ENCODE measurements around the gene CCNY.
"Not testable (repeated sequence)": the region's sequence is repeated elsewhere in the genome, so short reads cannot be mapped to it uniquely, and the experiment has no call there.

Gene CCNY

DNA sequence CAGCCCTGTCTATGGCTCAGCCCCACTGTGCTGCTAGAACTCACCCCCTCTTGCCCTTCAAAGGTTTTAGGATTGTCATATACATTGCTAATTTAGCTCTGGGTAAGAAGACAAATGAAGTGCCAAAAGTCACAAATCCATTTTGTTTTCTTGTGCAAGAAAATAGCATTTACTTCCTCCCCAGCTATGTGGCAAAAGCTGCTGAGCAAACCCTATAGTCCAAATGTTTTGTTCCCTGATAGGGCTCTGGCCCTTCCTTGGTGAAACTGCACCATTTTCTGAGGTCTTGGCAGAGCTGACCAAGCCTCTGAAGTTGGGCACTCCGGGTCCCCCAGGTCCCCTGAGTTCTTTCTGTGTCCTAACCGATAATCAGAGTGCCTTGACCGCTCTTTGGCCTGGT is 184.7 kb downstream of the CCNY start:
- DNase-seq (ENCODE audit: low spot score), result no peak

DNA sequence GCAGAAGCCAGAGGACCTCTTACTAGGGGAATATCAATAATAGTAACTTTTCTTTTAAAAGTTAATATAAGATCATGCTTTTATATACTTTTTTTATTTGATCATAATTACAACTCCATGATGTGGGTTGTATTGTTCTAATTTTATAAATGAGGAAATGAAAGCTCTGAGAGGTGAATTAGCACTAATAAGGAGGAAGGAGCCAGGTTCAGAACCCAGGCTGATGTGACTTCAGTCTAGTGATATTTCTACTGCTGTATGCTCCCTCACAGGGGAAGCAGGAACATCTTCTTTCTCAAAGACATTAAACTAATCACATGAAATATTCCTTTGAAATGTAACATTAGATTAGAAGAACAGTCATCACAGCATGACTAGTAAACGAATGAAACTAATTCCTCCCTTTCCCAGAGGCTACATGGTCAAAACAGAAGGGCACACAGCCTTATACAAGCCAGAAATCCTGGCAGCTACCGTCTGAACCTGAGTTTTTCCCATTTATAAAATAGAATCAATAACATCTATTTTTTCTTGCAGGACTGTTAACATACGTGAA is 187.4 kb downstream of the CCNY start:
- no peak for DNase-seq (ENCODE audit: low spot score)

DNA sequence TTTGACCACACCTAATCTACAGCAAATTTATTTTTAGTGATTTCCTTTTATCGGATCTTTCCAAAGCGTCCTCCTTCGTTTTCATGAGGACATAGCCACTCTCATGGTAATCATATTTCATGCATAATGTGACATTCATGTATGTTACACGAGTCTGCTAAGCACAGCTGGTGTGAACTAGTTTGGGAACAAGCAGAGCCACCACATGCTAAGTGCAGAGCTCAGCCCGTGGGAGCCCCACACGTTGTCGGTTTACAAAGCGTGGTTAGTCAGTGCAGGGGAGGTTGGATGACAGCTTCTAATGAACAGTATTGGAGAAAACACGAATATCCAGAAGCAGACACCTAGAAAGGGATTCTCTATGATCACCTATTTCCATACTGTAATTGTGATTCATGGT is 190.4 kb downstream of the CCNY start:
- DNase-seq (ENCODE audit: low spot score), result no peak

DNA sequence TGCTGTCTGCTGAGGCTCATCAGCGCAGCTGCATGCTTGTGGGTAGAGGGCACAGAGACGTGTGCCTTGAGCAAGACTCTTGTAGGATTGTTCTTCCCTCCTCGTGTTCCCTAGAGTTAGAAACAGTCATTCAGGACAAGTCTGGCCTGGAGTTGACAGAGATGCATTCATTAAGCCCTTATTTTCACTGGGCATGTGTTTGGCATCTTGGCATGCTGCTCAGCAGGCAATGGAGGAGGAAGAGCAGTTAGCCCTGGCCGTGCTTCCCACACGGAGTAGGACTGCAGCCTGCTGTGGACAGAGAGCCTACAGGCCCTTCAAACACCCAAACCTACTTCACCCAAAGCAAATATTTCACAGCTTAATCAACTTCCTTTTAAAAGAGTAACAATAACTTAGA is 195.8 kb downstream of the CCNY start:
- DNase-seq (ENCODE audit: low spot score), result no peak

DNA sequence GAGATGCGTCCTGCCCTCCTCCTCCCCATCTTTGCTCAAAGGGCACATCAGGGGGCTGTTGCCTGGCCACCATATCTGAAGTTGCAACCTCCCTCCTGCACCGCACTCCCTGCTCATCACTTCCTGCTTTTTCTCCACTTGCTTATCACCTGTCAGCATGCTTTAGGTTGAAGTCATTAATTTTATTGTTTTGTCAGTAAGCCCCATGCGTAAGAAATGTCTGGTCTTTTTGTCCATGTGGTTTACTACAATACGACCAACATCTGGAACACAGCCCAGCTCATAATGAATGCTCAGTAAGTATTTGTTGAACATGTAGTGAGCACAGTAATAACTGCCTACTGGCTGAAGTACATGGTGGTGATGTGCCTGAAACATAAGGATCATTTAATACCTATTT is 197.3 kb downstream of the CCNY start:
- no peak for DNase-seq (ENCODE audit: low spot score)

DNA sequence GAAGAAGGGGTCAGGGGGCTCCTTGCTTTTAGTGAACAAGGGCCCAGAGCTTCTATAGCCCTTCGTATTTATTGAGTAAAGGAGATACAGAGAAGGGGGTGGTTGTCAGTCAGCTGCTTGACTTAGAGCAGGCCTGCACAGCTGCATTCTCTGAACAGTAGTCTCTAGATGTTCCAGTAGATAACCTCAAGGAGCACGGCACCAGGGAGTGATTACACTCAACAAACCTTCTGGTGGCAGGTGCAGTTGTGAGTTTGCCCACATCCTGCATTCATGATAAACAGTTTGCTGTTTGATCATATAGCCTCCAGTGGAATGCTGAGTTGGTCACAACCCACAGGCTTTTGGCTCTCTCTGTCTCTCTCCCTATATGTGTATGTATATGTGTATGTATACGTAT is 198.8 kb downstream of the CCNY start:
- DNase-seq (ENCODE audit: low spot score), result no peak

DNA sequence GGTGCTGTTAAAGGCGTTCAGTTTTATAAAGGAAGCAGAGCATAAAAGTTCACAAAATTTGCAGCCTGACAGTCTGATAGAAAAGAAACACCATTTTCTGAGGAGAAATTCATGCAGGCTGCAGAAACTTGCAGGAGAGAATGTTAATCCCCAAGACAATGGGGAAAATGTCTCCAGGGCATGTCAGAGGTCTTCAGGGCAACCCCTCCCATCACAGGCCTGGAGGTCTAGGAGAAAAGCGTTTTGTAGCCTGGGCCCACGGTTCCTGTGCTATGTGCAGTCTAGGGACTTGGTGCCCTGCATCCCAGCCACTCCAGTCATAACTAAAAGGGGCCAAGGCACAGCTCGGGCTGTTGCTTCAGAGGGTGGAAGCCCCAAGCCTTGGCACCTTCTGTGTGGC is 200.5 kb downstream of the CCNY start:
- DNase-seq (ENCODE audit: low spot score), result no peak

DNA sequence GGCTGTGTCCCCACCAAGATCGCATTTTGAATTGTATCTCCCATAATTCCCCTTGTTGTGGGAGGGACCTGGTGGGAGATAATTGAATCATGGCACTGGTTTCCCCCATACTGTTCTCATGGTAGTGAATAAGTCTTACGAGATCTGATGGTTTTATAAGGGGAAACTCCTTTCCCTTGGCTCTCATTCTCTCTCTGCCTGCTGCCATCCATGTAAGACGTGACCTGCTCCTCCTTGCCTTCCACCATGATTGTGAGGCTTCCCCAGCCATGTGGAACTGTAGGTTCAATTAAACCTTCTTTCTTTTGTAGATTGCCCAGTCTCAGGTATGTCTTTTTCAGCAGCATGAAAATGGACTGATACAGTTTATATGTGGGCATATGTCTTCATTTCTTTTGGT is 201.6 kb downstream of the CCNY start:
- DNase-seq (ENCODE audit: low spot score), result not testable (repeated sequence)

DNA sequence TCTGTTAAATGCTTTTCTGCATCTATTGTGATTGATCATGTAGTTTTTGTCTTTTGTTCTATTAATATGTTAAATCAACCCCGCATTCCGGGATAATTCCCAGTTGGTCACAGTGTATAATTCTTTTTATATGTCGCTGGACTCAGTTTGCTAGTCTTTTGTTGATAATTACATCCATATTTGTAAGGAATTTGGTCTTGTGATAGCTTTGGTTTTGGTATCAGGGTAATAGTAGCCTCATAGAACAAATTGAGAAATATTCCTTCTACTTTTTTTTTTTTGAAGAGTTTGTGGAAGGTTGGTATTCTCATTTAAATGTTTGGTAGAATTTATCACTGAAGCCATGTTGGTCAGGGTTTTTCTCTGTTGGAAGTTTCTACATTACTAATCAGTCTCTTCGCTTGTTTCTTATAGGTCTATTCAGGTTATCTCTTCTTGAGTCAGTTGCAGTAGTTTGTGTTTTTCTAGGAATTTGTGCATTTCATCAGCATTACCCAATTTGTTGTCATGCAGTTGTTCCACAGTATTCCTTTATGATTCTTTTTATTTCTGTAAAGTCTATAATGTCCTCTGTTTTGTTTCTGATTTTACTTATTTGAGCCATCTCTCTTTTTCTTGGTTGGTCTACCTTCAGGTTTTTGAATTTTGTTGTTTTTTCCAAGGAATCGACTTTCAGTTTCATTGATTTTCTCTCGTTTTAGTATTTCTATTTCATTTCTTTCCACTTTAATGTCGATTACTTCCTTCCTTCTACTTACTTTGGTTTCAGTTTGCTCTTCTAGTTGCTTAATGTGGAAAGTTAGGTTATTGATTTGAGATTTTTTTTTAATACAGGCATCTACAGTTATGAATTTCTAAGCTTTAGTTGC is 204.2 kb downstream of the CCNY start:
- no peak for DNase-seq (ENCODE audit: low spot score)

DNA sequence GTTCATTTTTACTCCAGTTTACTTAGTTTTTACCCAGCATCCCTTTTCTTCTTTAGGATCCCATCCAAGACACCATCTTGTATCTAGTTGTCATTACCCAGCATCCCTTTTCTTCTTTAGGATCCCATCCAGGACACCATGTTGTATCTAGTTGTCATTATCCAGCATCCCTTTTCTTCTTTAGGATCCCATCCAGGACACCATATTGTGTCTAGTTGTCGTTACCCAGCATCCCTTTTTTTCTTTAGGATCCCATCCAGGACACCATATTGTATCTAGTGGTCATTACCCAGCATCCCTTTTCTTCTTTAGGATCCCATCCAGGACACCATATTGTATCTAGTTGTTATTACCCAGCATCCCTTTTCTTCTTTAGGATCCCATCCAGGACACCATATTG is 205.4 kb downstream of the CCNY start:
- DNase-seq (ENCODE audit: low spot score), result no peak

DNA sequence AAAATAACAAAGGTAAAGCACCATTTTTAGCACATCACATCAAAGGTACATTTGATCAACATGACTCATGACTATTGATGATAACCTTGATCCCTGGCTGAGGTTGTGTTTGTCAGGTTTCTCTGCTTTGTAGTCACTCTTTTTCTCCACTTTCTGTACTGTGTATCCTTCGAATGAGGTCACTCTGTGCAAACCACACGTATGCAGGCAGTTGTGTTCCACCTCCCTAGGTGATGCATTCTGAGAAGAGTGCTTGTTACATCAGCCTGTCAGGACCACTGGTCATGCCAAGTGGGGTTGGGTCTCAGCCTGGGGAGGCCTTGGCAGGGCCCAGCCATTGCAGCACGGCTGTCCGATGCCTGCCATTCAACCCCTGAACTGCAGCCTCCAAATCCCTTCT is 206.0 kb downstream of the CCNY start:
- DNase-seq (ENCODE audit: low spot score), result no peak

DNA sequence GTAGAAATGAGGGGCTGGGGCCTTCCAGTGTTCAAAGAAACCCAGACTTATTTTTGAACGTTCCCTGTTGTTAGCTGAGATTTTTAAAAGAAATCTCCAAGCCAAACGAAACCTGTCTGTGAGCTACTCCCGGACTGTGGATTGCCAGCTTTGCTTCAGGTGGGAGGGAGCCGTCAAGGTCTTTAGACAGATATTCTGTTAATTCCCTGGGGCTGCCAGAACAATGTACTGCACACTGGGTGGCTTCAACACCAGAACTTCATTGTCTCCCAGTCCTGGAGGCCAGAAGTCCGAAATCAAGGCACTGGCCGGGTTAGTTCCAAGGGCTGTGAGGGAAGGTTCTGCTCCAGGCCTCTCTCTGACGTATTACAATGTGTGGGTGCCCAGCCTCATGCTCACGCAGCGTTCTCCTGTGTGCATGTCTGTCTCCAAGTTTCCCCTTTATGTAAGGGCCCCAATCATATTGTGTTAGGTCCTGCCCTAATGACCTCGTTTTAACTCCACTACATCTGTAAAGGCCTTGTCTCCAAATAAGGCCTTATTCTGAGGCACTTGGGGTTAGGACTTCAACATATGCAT is 208.9 kb downstream of the CCNY start:
- no peak for DNase-seq (ENCODE audit: low spot score)

DNA sequence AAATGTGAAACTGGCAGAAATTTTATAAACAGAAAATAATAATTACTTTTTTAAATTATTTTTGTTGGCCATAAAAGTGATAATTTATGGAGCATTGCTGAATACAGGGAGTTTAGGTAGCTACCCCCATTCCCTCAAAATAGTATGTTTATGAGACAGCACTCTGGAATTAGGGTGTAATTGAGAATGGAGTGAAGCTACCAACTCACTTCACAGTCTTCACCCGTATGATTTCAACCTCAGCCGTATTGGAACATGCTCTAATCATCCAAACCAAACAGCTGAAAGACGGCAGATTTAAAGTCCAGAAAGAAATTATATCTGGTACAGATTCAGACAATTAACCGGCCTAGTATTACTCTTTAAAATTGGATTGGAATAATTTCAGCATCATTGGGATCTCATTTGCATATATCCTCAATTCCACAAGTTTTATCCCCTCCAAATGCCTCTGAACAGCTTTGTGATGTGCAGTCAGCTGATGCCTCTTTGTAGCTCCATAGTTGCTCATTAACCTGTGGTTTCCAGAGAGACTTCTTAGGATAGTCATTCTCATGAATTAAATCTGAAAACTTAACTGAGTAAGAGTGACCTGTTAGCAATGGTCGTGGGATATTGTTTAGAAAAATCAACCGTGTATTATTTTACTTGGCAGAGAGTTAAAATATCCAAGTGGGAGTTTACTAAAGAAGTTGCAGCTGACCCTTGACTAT is 209.7 kb downstream of the CCNY start:
- no peak for DNase-seq (ENCODE audit: low spot score)

DNA sequence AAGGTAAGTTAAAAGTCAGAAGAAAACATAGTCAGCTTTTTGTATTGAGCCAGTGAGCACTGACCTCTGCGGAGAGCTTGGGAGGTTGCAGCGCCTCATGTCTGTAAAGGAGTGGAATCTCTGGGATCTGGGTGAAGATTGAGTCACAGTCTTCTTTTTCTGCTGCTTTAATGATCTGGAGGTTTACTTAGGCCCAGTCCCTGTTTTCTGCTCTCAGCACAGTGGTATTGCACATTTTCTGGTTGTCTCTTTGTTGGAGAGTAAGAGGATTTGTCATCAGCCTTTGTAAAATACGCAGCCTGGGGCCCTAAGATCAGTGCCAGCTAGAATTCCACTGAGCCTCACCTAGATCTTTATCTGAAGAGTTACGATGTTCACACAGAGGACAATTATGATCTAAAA is 210.5 kb downstream of the CCNY start:
- DNase-seq (ENCODE audit: low spot score), result no peak

DNA sequence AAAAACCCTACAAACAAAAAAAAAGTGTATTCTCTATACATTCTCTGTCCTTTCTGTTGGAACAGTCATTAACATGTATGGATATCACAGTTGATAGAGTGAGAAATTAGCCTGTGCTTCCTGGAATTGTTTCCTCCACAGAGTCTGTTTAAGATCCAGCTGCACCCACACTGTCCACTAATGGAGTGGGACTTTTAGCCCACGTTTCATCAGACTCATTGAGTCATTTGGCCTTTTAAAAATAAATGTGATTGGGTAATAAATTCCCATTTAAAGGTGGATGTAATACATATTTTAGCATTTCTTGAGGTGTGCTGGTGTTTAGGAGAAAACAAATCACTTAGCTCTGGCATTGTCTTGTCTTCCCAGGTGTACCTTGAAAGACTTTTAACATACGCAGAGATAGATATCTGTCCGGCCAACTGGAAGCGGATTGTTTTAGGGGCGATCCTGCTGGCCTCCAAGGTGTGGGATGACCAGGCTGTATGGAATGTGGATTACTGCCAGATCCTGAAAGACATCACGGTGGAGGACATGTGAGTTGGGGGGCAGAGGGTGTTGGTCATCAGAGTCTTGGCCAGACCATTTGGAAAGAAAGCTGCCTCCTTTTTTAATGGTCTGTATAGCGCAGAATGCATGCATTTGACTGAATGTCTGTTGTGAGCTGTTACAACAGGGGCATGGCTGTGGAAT is 216.5 kb downstream of the CCNY start:
- DNase-seq (ENCODE audit: low spot score), result no peak

DNA sequence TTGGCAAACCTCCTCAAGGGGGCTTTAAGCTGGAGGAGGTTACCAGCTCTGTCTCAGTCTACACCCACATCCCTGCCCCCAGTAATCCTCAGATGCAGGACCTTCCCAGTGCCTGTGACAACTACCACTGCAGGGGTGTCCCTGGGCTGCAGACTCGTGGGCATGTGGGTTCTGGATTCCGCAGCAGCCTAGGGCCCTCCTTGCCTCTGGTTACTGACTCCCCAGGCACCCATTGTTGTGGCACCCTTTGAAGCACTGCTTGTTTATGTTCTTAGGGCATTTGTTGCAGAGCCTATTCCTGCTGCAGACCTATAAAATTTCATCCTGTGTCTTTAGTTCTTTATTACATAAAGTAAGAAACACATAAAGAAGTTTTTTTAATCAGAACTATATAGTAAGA is 217.7 kb downstream of the CCNY start:
- DNase-seq (ENCODE audit: low spot score), result no peak

DNA sequence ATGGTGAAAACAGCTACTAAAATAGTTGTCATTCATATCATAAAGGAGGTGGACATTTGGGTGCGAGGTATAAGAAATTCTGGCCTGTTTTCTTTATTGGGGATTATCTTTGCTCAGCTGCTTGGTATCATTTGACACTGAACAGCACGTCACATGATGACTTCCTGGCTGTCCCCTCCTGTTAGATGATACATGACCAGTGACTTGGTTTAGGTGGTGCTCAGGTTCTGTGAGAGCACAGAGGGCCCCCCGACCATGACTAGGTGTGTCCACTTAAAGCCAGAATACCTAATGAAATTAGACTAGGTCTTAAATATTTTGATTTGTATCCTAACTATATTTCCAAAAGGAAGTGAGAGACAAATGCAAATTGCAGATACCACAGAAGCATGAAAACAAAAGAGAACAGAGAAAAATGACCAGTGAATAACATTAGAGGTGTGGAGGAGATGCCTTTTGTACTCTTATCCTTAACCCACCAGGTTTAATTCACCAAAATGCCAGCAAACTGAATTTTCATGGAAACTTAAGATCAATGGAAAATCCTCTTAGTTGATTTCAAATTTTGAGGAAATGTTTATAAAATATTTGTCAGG is 218.2 kb downstream of the CCNY start:
- DNase-seq (ENCODE audit: low spot score), result no peak

DNA sequence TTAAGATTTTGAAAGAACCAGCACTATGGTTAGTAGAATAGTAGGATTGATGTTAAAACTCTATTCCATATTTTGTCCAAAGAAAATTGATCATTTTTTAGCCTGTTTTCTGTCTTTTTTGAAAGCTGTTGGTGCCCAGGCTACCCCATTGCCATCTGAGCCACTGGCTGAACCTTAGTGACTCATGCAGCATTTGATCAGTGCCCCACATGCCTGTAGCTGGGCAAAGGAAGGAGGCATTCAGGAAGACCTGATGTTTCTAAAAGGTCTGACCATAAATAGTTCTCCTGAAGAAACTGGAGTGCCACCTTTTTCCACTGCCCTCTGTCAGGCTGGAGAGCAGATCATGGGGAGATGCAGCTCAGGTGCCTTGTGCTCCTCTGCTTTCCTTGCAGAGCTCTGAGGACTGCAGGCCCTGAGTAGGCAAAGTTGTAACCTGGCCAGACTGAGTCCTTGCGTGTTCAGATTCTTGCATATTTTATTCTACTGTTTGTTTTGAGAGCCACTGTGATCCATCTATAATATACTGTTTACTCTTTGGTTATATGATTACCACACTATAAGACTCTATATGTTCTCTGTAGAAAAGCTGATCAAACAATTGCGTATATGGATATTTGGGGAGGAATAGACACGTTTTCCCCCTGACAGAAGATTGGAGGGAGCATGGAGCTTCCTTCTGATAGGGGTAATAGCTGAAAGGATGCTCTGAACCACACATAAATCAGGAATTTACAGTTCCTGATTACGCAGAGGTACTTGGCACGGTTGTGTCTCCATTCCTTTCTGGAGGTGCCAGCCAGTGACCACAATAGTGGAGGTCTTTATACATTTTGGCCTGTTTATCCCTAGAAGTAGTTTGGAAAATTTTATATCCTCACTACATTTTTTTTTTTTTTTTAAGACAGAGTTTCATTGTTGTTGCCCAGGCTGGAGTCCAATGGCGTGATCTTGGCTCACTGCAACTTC is 219.9 kb downstream of the CCNY start:
- DNase-seq (ENCODE audit: low spot score), result no peak

DNA sequence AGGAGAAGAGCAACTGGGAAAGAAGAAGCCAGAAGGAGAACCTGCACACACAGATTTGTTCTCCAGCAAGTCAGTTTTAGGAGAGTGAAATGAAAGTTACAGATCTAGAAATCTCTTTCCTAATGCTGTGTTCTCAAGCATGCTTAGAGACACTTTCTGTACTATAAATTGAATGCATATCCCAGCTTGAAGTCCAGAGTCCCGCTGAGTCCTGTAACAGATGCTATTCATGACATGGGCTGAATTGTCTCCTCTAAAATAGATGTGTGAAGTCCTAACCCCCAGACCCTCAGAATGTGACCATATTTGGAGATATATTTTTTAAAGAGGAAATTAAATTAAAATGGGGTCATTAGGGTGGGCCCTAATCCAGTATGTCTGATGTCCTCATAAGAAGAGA is 222.0 kb downstream of the CCNY start:
- no peak for DNase-seq (ENCODE audit: low spot score)

DNA sequence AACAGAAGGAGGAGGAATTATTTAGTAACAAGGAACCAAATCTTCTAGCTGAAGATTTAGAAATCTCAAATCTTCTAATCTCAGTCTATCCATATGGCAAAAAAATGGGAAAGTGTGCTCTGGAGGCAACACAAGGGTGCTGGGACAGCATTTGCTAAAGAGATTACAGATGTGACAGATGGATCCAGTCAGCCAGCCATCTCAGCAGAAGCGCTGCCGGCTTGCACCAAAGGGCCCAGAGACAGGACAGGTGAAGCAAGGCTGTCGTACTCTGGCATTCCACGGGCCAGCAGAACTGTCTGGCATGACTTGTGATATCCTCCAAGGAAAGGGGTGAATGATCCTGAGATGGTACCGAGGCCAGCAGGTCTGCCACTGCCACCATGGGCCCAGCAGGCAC is 223.1 kb downstream of the CCNY start:
- peak; percentile 77 for DNase-seq (ENCODE audit: low spot score)

DNA sequence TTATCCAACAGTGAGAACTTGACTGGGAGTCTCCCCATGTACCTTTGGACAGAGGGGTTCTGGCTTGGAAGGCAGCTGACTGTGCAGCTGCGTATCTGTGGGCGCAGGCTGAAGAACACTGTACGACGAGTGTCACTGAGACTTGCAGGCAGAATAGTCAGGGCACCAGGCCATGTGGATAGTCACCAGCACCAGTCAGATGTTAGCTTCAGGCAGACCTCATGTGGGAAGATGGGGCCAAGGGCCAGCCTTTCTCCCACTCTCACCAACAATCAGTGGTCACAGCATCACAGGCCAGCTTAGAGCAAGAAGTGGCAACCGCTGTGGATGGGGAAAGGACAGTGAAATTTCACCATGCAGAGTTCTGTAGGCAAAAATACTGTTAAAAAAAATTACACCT is 225.4 kb downstream of the CCNY start:
- no peak for DNase-seq (ENCODE audit: low spot score)

All from D341Med (cell line).